ENCODE data around the gene IFT43.

Gene IFT43

DNA sequence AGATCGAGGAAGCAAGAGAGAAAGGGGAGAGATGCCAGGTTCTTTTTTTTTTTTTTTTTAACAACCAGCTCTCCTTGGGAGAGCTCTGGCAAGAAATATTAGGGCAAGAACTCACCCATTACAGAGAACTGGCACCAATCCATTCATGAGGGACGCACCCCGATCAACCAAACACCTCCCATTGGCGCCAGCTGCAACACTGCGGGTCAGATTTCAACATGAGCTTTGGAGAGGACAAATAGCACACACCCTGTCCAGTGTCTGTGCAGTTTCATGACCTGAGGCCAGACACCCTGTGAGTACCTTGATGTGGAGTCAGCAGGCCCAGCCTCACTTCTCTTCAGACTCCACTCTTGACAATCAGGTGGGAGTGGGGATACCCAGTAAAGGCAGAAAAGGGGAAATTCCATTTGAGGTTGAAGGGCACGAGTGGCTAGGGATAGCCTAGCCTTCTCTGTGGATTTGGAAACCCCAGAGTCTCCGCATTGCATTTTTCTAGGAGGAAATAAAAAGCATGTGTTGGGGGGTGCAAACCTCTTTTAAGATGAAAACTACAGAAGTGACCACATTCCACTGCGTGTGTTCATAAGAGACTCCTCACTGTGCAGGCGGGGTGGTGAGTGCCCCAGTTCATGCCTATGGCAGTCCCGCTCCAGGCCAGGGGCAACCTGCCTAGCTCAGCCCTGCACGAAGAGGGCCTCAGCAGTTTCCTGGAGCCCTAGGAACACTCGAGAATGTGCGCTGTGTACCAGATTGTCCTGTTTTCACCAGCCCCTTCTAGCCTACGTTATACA is 123.7 kb downstream of the IFT43 start:
- TF ChIP-seq, protein P1, sequence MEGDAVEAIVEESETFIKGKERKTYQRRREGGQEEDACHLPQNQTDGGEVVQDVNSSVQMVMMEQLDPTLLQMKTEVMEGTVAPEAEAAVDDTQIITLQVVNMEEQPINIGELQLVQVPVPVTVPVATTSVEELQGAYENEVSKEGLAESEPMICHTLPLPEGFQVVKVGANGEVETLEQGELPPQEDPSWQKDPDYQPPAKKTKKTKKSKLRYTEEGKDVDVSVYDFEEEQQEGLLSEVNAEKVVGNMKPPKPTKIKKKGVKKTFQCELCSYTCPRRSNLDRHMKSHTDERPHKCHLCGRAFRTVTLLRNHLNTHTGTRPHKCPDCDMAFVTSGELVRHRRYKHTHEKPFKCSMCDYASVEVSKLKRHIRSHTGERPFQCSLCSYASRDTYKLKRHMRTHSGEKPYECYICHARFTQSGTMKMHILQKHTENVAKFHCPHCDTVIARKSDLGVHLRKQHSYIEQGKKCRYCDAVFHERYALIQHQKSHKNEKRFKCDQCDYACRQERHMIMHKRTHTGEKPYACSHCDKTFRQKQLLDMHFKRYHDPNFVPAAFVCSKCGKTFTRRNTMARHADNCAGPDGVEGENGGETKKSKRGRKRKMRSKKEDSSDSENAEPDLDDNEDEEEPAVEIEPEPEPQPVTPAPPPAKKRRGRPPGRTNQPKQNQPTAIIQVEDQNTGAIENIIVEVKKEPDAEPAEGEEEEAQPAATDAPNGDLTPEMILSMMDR (IDR thresholded peaks at IDR 0.05): no peak
- Mint-ChIP-seq H3K27me3 (ENCODE audit: low read depth, poor library complexity) (peaks cover 30% of the 10 kb centered on the region), H3K36me3 (ENCODE audit: low read depth) (no peaks in the 10 kb centered on the region), H3K4me1 (peaks cover 25% of the 10 kb centered on the region), H3K9me3 (no peaks in the 10 kb centered on the region), H3K27ac (no peak overlapping the region), H3K4me3 (no peak overlapping the region)
- no peak for DNase-seq

DNA sequence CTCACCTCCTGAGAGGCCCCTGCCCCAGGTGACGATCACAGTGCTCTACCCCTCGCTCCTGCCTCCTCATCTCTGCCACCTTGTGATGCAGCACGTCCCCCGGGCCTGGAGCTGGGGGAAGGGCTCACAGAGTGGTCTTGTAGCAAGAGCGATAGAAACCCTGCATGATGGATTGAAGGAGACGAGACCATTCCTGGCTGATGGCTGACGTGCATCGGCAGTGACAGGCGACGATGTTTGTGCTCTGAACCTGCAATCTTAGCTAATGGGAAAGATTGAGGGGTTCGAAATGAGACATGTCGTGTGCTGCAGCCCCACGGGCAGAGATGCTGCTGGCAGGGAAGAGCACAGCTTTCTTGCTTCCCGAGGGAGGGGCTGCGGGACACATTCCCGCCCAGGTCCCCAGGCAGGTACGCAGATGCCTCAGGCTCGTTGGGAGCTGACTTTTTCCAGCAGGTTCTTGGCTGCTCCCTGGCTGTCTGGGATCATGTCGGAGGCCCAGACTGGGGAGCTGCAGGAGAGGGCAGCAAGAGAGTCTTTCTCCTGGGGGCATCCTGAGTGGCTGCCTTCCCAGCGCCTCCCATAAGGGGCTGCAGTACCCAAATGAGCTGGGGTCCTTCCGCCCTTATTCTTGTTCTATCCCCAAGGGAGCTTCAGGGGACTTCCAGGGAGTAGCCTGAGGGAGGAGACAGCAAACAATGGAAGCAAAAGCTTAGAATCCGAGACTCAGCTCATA is 127.5 kb downstream of the IFT43 start:
- Mint-ChIP-seq H3K4me1 (peaks cover 18% of the 10 kb centered on the region), H3K36me3 (ENCODE audit: low read depth) (no peaks in the 10 kb centered on the region), H3K9me3 (no peaks in the 10 kb centered on the region), H3K27me3 (ENCODE audit: low read depth, poor library complexity) (peaks cover 27% of the 10 kb centered on the region), H3K4me3 (no peak overlapping the region), H3K27ac (no peak overlapping the region)
- DNase-seq: no peak
- TF ChIP-seq, protein P1 (IDR thresholded peaks at IDR 0.05): no peak

DNA sequence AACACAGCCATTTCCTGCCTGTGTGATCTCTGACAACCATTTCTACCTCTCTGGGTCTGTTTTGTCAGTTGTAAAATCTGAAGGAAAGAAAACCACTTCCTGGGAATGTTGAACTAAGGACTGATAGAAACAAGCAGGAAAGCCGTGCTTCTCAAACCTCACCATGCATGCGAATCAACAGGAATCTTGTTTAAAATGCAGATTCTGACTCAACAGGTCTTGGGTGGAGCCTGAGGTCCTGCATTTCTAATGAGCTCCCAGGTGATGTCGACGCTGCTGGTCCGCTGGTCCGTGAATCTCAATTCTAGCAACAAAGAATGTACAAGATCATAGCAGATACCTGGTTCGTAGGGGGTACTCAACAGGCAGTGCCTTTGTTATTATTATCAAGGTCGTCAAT is 128.1 kb downstream of the IFT43 start:
- TF ChIP-seq, protein P1 (IDR thresholded peaks at IDR 0.05): no peak
- H3K27me3 Mint-ChIP-seq (ENCODE audit: low read depth, poor library complexity): peaks cover 34% of the 10 kb centered on the region
- no peaks in the 10 kb centered on the region for H3K36me3 Mint-ChIP-seq (ENCODE audit: low read depth)
- H3K9me3 Mint-ChIP-seq: no peaks in the 10 kb centered on the region
- H3K4me1 Mint-ChIP-seq: peaks cover 18% of the 10 kb centered on the region
- no peak for DNase-seq
- H3K27ac Mint-ChIP-seq: no peak overlapping the region
- no peak overlapping the region for H3K4me3 Mint-ChIP-seq

DNA sequence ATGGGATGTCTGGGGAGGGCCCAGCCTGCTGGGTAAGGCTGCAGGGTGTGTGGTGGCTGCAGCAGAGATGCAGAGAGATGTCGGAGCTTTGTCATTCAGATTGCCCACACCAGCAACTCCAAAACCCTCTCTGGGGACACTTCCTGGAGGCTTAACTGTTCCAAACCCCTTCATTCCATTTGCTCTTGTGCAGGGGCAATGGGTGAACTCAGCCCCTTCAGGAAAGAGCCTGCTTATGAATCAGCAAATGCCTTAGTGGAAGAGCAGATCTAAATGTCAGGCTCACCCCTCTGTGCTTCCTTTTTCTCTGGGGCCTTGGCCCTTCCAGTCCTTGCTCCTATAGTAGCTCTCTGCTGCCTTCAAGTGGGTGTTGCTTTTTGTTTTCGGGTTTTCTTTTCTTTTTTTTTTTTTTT is 129.5 kb downstream of the IFT43 start:
- Mint-ChIP-seq H3K36me3 (ENCODE audit: low read depth) (no peaks in the 10 kb centered on the region), H3K4me1 (peaks cover 18% of the 10 kb centered on the region), H3K9me3 (no peaks in the 10 kb centered on the region), H3K27me3 (ENCODE audit: low read depth, poor library complexity) (peaks cover 34% of the 10 kb centered on the region), H3K27ac (no peak overlapping the region), H3K4me3 (no peak overlapping the region)
- DNase-seq: no peak
- TF ChIP-seq, protein P1 (IDR thresholded peaks at IDR 0.05): no peak

DNA sequence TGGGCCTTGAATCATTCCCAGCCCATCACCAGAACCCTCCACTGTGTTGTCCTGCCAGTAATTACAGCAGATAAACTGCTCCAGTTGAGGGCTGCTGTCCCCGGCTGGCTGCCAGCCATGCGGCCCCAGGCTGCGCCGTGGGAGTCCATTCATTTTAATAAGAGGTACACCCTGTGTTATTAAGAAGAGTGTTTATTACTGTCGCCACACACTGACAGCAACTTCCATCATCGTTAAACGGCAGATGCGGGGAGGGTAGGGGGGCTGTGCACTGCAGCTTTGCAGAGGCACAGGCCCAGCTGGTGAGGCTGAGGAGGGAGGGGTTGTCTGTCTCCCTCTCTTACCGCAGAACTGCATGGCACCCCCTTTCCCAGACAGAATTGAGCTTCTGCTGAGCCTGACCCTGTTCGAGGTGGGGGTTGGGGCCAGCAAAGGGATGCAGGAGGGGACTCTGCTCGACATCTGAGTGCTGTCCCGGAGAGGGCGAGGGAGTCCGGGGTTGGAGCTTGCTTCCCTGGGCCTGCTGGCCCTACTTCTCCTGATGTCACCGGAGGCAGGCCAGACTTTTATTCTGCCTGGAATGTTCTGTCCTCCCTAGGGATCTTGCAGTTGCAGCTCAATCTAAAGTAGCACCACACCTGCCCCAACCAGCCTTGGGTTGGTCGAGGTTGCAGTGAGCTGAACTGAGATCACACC is 132.4 kb downstream of the IFT43 start:
- peaks cover 12% of the 10 kb centered on the region for H3K4me1 Mint-ChIP-seq
- no peaks in the 10 kb centered on the region for H3K36me3 Mint-ChIP-seq (ENCODE audit: low read depth)
- H3K4me3 Mint-ChIP-seq: no peak overlapping the region
- H3K27me3 Mint-ChIP-seq (ENCODE audit: low read depth, poor library complexity): peaks cover 35% of the 10 kb centered on the region
- H3K9me3 Mint-ChIP-seq: no peaks in the 10 kb centered on the region
- TF ChIP-seq, protein P1 (IDR thresholded peaks at IDR 0.05): no peak
- H3K27ac Mint-ChIP-seq: no peak overlapping the region
- DNase-seq: no peak
